ENCODE results near the gene PPT1.

- no peak for TF ChIP-seq CTCF (IDR thresholded peaks at IDR 0.05; ENCODE audit: insufficient read depth, low read length)
- TF ChIP-seq REST (IDR thresholded peaks at IDR 0.05; ENCODE audit: insufficient replicate concordance, low read depth) = no peak
- TF ChIP-seq POLR2AphosphoS5 (IDR thresholded peaks at IDR 0.05; ENCODE audit: low read depth) = no peak
Observed at GRCh38 chr1:40072142-40072541, 24.9 kb downstream of the PPT1 start.
